Embryonic facial prominence (tissue), 1 donor: Measurements from ENCODE around the gene OPN1SW.
A peak's percentile ranks its signal among the peaks of the same experiment; 100 is the strongest.

Source experiments
- DNase-seq: peaks from one replicate; pipeline ENCODE4 v3.0.0-alpha.2; 2016; ENCODE audit errors: extremely low spot score

The OPN1SW gene

GRCh38 chr7:128759242-128759641 lies 16.4 kb downstream of the OPN1SW start:
- DNase-seq = no peak

- DNase-seq = no peak
Measured at GRCh38 chr7:128758553-128758952, 17.0 kb downstream of the OPN1SW start.

GRCh38 chr7:128757203-128757602 lies 18.4 kb downstream of the OPN1SW start:
- no peak for DNase-seq

GRCh38 chr7:128755819-128756476 lies 19.6 kb downstream of the OPN1SW start:
- DNase-seq = no peak

GRCh38 chr7:128755075-128755818 lies 20.3 kb downstream of the OPN1SW start:
- no peak for DNase-seq

- DNase-seq = no peak
Measured at GRCh38 chr7:128752251-128752650, 23.3 kb downstream of the OPN1SW start.

GRCh38 chr7:128747327-128748079 lies 28.1 kb downstream of the OPN1SW start:
- DNase-seq = no peak

- DNase-seq = no peak
Measured at GRCh38 chr7:128745706-128746105, 29.9 kb downstream of the OPN1SW start.

GRCh38 chr7:128744366-128744905 lies 31.2 kb downstream of the OPN1SW start:
- DNase-seq = no peak

GRCh38 chr7:128743112-128743772 lies 32.4 kb downstream of the OPN1SW start:
- DNase-seq = no peak

- DNase-seq = no peak
Measured at GRCh38 chr7:128742206-128742605, 33.4 kb downstream of the OPN1SW start.

- DNase-seq = no peak
Measured at GRCh38 chr7:128741491-128741890, 34.1 kb downstream of the OPN1SW start.

GRCh38 chr7:128740996-128741395 lies 34.6 kb downstream of the OPN1SW start:
- DNase-seq = no peak

- DNase-seq = no peak
Measured at GRCh38 chr7:128739990-128740682, 35.5 kb downstream of the OPN1SW start.

GRCh38 chr7:128739048-128739962 lies 36.3 kb downstream of the OPN1SW start, which contains the start of gene CALU:
TSS of gene CALU (plus strand) at chr7:128739359. CDS start at chr7:128748584, 9,225 bp downstream.
- DNase-seq = peak; percentile 92

- DNase-seq = peak; percentile 19
Measured at GRCh38 chr7:128738570-128739047, 37.0 kb downstream of the OPN1SW start.

GRCh38 chr7:128737867-128738385 lies 37.7 kb downstream of the OPN1SW start:
- DNase-seq = no peak

GRCh38 chr7:128737441-128737840 lies 38.2 kb downstream of the OPN1SW start:
- no peak for DNase-seq

- DNase-seq = no peak
Measured at GRCh38 chr7:128735436-128735835, 40.2 kb downstream of the OPN1SW start.

- no peak for DNase-seq
Measured at GRCh38 chr7:128734890-128735289, 40.7 kb downstream of the OPN1SW start.
